HepG2 (cell line): ENCODE data around the gene LSMEM2. TPM values are rescaled to one million over a fixed set of nuclear protein-coding genes. Genes with fewer than 3 reads are reported as not detected.

Experiments used
- EED ChIP-seq: sonication (generic); formaldehyde crosslinking; IDR thresholded peaks from 2 replicates; pipeline ENCODE4 v1.5.0; 2020; ENCODE audit warnings: mild to moderate bottlenecking, missing genetic modification reagents
- FOXM1 ChIP-seq: sonication (generic); formaldehyde crosslinking; IDR thresholded peaks from 2 replicates; pipeline ENCODE4 v1.5.0; 2020; ENCODE audit warnings: missing genetic modification reagents
- KAT8 ChIP-seq: IDR thresholded peaks from 2 replicates; pipeline ENCODE4 v1.6.1; 2016; ENCODE audit warnings: missing genetic modification reagents, missing compliant biosample characterization
- NFKBIZ ChIP-seq: IDR thresholded peaks from 2 replicates; pipeline ENCODE4 v1.6.1; 2018; ENCODE audit warnings: missing genetic modification reagents, missing compliant biosample characterization
- PHB2 ChIP-seq: fragments of 450-650 bp; IDR thresholded peaks from 2 replicates; pipeline ENCODE4 v1.6.1; 2018; ENCODE audit not compliant: partially characterized antibody
- POGZ ChIP-seq: sonication (generic); formaldehyde crosslinking; IDR thresholded peaks from 2 replicates; pipeline ENCODE4 v1.4.0; 2020; ENCODE audit warnings: mild to moderate bottlenecking, missing genetic modification reagents
- REXO4 ChIP-seq: sonication (generic); formaldehyde crosslinking; IDR thresholded peaks from 2 replicates; pipeline ENCODE4 v1.8.0; 2022; ENCODE audit warnings: missing genetic modification reagents, mild to moderate bottlenecking, borderline replicate concordance
- SP140L ChIP-seq: sonication (generic); formaldehyde crosslinking; IDR thresholded peaks from 2 replicates; pipeline ENCODE4 v1.4.0; 2020; ENCODE audit warnings: missing genetic modification reagents, borderline replicate concordance
- SYNCRIP ChIP-seq: fragments of 200-400 bp; formaldehyde crosslinking; IDR thresholded peaks from 2 replicates; pipeline ENCODE4 v1.6.1; 2018; ENCODE audit warnings: mild to moderate bottlenecking, low read depth, low read length; ENCODE audit not compliant: insufficient read depth
- TEAD2 ChIP-seq: sonication (generic); formaldehyde crosslinking; IDR thresholded peaks from 2 replicates; pipeline ENCODE4 v1.9.0; 2021; ENCODE audit warnings: missing genetic modification reagents
- ZMAT3 ChIP-seq: sonication (generic); formaldehyde crosslinking; conservative IDR thresholded peaks from 2 replicates; pipeline ENCODE4 v1.7.0; 2021; ENCODE audit warnings: missing genetic modification reagents
- ZNF160 ChIP-seq: sonication (generic); formaldehyde crosslinking; IDR thresholded peaks from 2 replicates; pipeline ENCODE4 v1.8.0; 2022; ENCODE audit warnings: mild to moderate bottlenecking, inconsistent platforms, missing genetic modification reagents
- ZNF350 ChIP-seq: sonication (generic); formaldehyde crosslinking; IDR thresholded peaks from 2 replicates; pipeline ENCODE4 v1.4.0; 2020; ENCODE audit warnings: mild to moderate bottlenecking, low read depth, missing genetic modification reagents, borderline replicate concordance
- ZNF546 ChIP-seq: sonication (generic); formaldehyde crosslinking; conservative IDR thresholded peaks from 2 replicates; pipeline ENCODE4 v1.8.1; 2023; ENCODE audit warnings: mild to moderate bottlenecking, missing genetic modification reagents
- ZNF703 ChIP-seq: sonication (generic); formaldehyde crosslinking; IDR thresholded peaks from 2 replicates; pipeline ENCODE4 v1.5.1; 2020; ENCODE audit warnings: missing genetic modification reagents, mild to moderate bottlenecking, moderate library complexity, borderline replicate concordance
- ZNF747 ChIP-seq: sonication (generic); formaldehyde crosslinking; IDR thresholded peaks from 2 replicates; pipeline ENCODE4 v1.8.1; 2023; ENCODE audit warnings: missing genetic modification reagents, mild to moderate bottlenecking, borderline replicate concordance
- ZNF766 ChIP-seq: sonication (generic); formaldehyde crosslinking; IDR thresholded peaks from 2 replicates; pipeline ENCODE4 v1.5.0; 2020; ENCODE audit warnings: missing genetic modification reagents, borderline replicate concordance
- ZNF841 ChIP-seq: sonication (generic); formaldehyde crosslinking; IDR thresholded peaks from 2 replicates; pipeline ENCODE4 v1.8.1; 2023; ENCODE audit warnings: missing genetic modification reagents, borderline replicate concordance
- polyA plus RNA-seq, 8 experiments: library from polyadenylated mRNA; depleted of rRNA in 3 of 8; stranded (reverse) in 7 of 8; unstranded in 1 of 8; fragments of >200 nt; fragmentation: Illumina TruSeq in 4 of 8; extraction: Trizol in 4 of 8; gene quantifications; 2 replicates each; pipeline versions ENCODE4 v1.2.1 to v1.2.3, GENCODE V29; 2011 to 2016; ENCODE audit warnings: low read depth in 4 of 8, missing spikeins in 1 of 8, mixed read lengths in 1 of 8; ENCODE audit not compliant: insufficient read depth in 1 of 8
- total RNA-seq, 5 experiments: library from RNA; depleted of rRNA; stranded (reverse); fragments of >200 nt; fragmentation: Illumina TruSeq; extraction: Trizol; gene quantifications; 2 replicates each; pipeline ENCODE4 v1.2.3, GENCODE V29; 2016; ENCODE audit warnings: low read depth in 1 of 5
- TF ChIP-seq, protein P1 (sequence below): sonication (generic); formaldehyde crosslinking; IDR thresholded peaks from 2 replicates; pipeline ENCODE4 v1.4.0; 2020; ENCODE audit warnings: mild to moderate bottlenecking, missing genetic modification reagents
- TF ChIP-seq, protein P2 (sequence below): IDR thresholded peaks from 2 replicates; pipeline ENCODE4 v1.4.0; 2020; ENCODE audit warnings: mild to moderate bottlenecking, missing genetic modification reagents
- TF ChIP-seq, protein P3 (sequence below): IDR thresholded peaks from 2 replicates; pipeline ENCODE4 v1.6.1; 2018; ENCODE audit warnings: missing genetic modification reagents, mild to moderate bottlenecking, missing compliant biosample characterization
- TF ChIP-seq, protein P4 (sequence below): sonication (generic); formaldehyde crosslinking; conservative IDR thresholded peaks from 2 replicates; pipeline ENCODE4 v1.4.0; 2020; ENCODE audit warnings: missing genetic modification reagents
- TF ChIP-seq, protein P5 (sequence below): sonication (generic); formaldehyde crosslinking; IDR thresholded peaks from 2 replicates; pipeline ENCODE4 v1.4.0; 2020; ENCODE audit warnings: missing genetic modification reagents

Gene LSMEM2
- total and polyA plus RNA-seq, 2 of the 13 experiments (the other 11 are each of a cell fraction or from before 2014, with no cell fraction given), result 0.07 to 0.41 TPM

DNA sequence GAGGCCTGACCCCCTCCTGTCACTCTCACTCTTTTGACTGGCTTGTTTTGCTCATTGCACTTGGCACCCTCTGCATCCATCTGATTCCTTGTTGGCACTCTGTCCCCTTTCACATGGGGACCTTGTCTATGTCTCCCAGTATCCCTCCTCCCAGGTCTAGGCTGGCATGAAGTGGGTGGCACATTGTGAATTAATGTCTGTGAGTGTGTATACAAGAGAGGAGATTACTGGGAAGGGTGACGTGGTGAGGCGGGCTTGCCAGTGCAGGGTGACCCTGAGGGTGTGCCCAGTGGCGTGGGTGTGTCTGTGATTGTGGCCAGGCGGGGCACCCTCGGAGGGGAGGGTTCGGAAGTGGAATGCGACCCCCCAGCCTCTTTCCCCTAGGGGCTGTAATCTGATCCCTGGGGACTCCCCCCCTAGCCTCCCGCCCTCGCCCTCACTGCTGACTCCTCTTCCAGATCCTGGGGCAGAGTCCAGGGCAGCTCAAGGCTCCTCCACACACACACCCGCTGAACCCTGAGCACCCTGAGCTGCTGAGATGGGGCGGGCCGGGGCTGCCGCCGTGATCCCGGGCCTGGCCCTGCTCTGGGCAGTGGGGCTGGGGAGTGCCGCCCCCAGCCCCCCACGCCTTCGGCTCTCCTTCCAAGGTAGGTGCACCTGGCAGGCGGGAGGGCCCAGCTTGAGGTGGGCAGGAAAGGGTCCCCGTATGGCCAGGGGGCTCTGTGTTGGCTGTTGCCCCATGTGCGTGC, 10.0 kb upstream of the LSMEM2 start, which contains the start of gene SEMA3B (continued):
- peak; percentile 65; the same call in 1 of the 2 replicates for TF ChIP-seq ZNF747 (CRISPR knock-in tag)
- TF ChIP-seq ZNF703 (CRISPR knock-in tag), result no peak
- TF ChIP-seq EED (CRISPR knock-in tag), result no peak
- TF ChIP-seq, protein P1, sequence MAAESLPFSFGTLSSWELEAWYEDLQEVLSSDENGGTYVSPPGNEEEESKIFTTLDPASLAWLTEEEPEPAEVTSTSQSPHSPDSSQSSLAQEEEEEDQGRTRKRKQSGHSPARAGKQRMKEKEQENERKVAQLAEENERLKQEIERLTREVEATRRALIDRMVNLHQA (CRISPR knock-in tag), result no peak
- no peak for TF ChIP-seq ZNF350
- peak; percentile 35; the same call in 1 of the 2 replicates for TF ChIP-seq ZNF546
- 0 out of 2 replicates have a peak, but pooled peaks have one; percentile 40 for TF ChIP-seq POGZ (CRISPR knock-in tag)
- TF ChIP-seq, protein P2, sequence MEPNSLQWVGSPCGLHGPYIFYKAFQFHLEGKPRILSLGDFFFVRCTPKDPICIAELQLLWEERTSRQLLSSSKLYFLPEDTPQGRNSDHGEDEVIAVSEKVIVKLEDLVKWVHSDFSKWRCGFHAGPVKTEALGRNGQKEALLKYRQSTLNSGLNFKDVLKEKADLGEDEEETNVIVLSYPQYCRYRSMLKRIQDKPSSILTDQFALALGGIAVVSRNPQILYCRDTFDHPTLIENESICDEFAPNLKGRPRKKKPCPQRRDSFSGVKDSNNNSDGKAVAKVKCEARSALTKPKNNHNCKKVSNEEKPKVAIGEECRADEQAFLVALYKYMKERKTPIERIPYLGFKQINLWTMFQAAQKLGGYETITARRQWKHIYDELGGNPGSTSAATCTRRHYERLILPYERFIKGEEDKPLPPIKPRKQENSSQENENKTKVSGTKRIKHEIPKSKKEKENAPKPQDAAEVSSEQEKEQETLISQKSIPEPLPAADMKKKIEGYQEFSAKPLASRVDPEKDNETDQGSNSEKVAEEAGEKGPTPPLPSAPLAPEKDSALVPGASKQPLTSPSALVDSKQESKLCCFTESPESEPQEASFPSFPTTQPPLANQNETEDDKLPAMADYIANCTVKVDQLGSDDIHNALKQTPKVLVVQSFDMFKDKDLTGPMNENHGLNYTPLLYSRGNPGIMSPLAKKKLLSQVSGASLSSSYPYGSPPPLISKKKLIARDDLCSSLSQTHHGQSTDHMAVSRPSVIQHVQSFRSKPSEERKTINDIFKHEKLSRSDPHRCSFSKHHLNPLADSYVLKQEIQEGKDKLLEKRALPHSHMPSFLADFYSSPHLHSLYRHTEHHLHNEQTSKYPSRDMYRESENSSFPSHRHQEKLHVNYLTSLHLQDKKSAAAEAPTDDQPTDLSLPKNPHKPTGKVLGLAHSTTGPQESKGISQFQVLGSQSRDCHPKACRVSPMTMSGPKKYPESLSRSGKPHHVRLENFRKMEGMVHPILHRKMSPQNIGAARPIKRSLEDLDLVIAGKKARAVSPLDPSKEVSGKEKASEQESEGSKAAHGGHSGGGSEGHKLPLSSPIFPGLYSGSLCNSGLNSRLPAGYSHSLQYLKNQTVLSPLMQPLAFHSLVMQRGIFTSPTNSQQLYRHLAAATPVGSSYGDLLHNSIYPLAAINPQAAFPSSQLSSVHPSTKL (CRISPR knock-in tag), result peak; percentile 63; the same call in 1 of the 2 replicates
- peak; percentile 18; the same call in 1 of the 2 replicates for TF ChIP-seq KAT8 (CRISPR knock-in tag)
- no peak for TF ChIP-seq FOXM1 (CRISPR knock-in tag)
- no peak for TF ChIP-seq ZNF841
- TF ChIP-seq, protein P3, sequence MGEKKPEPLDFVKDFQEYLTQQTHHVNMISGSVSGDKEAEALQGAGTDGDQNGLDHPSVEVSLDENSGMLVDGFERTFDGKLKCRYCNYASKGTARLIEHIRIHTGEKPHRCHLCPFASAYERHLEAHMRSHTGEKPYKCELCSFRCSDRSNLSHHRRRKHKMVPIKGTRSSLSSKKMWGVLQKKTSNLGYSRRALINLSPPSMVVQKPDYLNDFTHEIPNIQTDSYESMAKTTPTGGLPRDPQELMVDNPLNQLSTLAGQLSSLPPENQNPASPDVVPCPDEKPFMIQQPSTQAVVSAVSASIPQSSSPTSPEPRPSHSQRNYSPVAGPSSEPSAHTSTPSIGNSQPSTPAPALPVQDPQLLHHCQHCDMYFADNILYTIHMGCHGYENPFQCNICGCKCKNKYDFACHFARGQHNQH (CRISPR knock-in tag), result no peak; the same call in 1 of the 2 replicates
- TF ChIP-seq TEAD2, result no peak
- TF ChIP-seq, protein P4, sequence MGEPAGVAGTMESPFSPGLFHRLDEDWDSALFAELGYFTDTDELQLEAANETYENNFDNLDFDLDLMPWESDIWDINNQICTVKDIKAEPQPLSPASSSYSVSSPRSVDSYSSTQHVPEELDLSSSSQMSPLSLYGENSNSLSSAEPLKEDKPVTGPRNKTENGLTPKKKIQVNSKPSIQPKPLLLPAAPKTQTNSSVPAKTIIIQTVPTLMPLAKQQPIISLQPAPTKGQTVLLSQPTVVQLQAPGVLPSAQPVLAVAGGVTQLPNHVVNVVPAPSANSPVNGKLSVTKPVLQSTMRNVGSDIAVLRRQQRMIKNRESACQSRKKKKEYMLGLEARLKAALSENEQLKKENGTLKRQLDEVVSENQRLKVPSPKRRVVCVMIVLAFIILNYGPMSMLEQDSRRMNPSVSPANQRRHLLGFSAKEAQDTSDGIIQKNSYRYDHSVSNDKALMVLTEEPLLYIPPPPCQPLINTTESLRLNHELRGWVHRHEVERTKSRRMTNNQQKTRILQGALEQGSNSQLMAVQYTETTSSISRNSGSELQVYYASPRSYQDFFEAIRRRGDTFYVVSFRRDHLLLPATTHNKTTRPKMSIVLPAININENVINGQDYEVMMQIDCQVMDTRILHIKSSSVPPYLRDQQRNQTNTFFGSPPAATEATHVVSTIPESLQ (CRISPR knock-in tag), result no peak
- TF ChIP-seq PHB2, result no peak
- no peak for TF ChIP-seq ZMAT3
- TF ChIP-seq SYNCRIP, result no peak
- TF ChIP-seq NFKBIZ (CRISPR knock-in tag), result no peak
- TF ChIP-seq SP140L (CRISPR knock-in tag), result no peak
- TF ChIP-seq, protein P5, sequence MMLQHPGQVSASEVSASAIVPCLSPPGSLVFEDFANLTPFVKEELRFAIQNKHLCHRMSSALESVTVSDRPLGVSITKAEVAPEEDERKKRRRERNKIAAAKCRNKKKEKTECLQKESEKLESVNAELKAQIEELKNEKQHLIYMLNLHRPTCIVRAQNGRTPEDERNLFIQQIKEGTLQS (CRISPR knock-in tag), result 0 out of 2 replicates have a peak, but pooled peaks have one; percentile 25
- TF ChIP-seq ZNF160, result no peak
- no peak for TF ChIP-seq REXO4 (CRISPR knock-in tag)
- TF ChIP-seq ZNF766 (CRISPR knock-in tag), result no peak
